Activated CD4-positive, alpha-beta T cell treated with anti-CD3 and anti-CD28 coated beads, Interleukin-10, Interleukin-2, amounts not matched to agents 100 ng/mL and 50 ng/mL, durations not matched to agents 16 hours and 8 hours (primary cell): Measurements from ENCODE around the gene CCND1.
"Not testable (repeated sequence)": the region's sequence is repeated elsewhere in the genome, so short reads cannot be mapped to it uniquely, and the experiment has no call there.

Experiments used
- DNase-seq: peaks from one replicate; pipeline ENCODE4 v3.0.0-alpha.2; 2020

The CCND1 gene

GRCh38 chr11:69618237-69618636, 22.7 kb upstream of the CCND1 start:
- DNase-seq, result no peak

DNA sequence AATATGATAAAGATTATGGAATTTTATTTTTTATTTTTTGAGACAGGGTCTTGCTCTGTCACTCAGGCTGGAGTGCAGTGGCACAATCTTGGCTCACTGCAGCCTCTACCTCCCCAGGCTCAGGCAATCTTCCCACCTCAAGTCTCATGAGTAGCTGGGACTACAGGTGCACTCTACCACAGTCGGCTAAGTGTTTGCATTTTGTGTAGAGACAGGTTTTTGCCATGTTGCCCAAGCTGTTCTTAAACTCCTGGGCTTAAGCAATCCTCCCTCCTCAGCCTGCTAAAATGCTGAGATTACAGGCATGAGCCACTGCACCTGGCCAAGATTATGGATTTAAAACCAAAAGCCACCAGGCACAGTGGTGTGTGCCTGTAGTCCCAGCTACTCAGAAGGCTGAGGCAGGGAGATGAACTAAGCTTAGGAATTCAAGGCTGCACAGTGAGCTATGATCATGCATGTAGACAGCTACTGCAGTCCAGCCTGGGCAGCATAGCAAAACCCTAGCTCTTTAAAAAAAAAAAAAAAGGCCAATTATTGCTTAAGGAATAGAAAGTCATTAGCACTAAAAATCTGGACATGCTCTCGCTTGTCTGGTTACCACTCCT, 20.2 kb upstream of the CCND1 start:
- no peak for DNase-seq

DNA sequence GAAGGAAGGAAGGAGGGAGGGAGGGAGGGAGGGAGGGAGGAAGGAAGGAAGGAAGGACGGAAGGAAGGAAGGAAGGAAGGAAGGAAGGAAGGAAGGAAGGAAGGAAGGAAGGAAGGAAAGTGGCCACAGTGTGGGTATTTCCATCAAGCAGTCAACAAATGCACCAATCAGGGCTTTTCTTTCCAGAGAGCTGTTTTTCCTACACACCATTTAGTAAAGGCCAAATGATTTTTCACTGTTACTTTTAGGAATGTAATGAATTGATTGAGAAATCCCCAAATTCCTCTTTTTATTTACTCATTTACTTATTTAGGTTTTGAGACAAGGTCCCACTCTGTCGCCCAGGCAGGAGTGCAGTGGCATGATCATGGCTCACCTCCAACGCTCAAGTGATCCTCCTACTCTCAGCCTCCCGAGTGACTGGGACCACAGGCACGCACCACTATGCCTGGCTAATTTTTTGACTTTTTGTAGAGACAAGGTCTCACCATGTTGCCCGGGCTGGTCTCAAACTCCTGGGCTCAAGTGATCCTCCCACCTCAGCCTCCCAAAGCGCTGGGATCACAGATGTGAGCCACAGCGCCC, 18.8 kb upstream of the CCND1 start:
- not testable (repeated sequence) for DNase-seq

- no peak for DNase-seq
Measured at GRCh38 chr11:69624293-69624692, 16.7 kb upstream of the CCND1 start.

DNA sequence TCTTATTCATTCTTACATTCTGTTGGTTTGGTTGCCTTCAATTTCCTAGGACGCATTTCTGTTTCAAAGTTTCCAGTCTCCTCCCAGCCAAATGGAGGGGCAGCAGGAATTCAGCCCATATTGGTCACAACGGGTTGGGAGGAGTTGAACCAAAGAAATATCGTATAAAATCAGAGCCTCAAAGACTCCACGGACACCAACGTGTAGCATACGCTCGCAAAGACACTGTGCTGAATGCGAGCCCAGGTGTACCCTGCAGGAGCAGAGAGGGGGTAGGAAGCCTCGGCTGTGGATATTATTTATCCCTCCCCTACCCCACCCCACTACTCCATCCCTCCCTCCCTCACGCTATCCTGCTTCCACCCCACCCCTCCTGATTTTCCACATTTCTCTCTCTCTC, 15.5 kb upstream of the CCND1 start:
- DNase-seq, result no peak

DNA sequence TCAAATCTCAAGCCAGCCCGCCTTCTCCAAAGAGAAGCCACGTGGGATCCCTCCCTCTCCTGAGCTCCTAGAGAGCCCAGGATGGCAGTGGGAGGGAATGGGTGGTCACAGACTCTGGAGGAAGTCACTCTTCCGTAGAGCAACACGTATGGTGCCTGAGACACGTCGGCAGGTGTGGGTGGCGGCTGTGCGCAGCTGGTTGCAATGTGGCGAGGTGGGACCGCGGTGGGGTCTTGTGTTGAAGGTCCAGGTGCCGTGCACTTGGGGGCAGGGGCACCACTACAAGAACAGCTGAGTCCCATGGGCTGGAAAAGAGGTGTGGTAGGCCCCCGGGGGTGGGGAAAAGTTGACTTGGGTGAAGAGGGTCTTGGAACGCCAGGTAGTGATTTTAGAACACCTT, 13.4 kb upstream of the CCND1 start:
- DNase-seq, result no peak

GRCh38 chr11:69630017-69630416, 10.9 kb upstream of the CCND1 start:
- peak; percentile 19 for DNase-seq

DNA sequence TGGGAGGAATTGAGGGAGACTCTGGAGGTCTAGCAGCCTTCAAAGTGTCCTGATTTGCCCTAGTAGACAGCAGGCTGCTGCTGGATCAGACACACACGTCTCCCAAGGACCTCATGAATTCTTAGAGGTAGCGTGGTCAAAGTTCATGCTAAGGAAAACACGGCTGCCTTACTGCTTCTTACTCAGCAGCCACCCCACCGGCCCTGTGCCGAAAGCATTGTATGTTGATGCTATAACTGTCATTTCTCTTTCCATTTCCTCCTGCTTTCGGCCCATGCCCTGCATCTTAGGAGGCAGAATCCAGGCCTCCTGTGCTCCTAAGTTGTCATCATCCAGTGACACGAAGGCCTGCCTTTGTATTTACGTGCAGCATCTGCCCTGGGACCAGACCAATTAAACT, 10.5 kb upstream of the CCND1 start:
- DNase-seq, result no peak

GRCh38 chr11:69632900-69633299, 8.1 kb upstream of the CCND1 start:
- DNase-seq, result no peak

DNA sequence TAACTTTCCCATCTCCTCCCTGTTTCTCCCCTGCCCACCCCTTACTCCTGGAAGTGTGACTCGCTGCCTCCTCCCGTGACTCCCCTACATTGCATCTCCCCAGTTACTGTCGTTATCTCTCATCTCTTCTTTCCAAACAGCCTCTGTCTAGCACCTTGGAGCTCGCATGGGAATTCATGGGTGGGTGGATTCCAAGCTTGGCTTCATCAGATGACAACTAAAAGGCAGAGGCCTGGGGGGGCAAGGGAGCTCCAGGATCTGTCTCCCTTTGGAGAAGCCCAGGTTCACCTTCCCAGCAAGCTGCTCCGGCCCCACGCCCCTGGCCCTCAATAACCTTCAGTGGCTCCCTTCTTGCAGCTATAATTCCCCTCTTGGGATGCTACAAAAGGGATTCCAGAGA, 6.9 kb upstream of the CCND1 start:
- DNase-seq, result no peak

DNA sequence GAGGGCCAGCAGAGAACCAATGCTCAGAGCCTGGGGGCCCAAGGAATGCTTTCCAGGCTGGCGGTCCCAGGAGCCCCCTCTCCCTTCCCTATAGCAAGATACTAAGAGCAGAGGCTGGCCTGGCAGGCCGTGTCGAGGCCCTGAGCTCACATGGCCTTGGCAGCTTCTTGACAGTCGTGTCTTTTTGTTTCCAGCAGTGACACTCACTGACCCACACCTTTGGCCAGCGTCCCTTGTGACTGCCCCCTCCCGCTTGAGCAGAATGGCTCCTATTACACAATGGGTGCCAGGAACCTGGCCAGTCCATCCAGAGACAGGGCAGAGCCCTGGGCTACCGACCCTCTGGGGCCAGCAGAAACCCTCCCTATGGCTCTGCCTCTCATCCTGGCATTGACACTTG, 6.4 kb upstream of the CCND1 start:
- DNase-seq, result no peak

GRCh38 chr11:69635195-69635594, 5.8 kb upstream of the CCND1 start:
- DNase-seq, result no peak

GRCh38 chr11:69635804-69636511, 5.0 kb upstream of the CCND1 start:
- no peak for DNase-seq

- no peak for DNase-seq
Measured at GRCh38 chr11:69636512-69637197, 4.3 kb upstream of the CCND1 start.

DNA sequence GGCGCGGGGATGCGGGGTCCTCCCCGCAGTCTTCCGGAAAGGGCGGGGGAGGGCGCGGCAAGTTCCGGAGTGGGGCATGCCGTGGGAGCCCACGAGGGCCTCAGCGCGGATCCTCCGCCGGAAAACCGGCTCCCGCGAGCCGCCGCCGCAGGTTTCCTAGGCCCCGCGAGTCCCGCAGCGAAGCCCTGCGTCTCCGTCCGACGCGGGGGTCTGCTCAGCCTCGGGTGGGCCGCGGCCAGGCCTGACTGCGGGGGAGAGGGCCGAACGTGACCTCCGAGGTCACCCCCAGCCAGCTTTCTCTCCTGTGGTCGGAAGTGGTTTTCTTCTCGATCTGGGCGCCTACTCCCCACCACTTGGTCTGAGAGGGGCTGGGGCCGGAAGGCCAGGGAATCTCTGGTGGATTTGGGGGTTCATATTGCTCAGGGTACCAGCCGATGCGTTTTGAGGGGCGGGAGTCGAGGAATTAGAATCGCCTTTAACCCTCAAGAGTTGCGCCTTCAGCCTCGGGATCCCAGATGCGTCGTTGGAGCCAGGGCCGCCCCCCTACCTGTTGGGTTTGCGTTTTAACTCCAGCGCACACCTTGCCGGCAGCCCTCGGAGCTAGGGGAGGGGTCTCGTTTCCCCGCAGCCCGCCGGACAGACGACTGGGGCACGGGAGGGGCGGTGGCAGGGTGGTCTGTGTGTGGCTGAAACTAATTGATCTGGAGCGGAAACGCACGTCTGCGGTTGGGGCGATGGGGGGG, 3.6 kb upstream of the CCND1 start:
- DNase-seq, result no peak

GRCh38 chr11:69637941-69638871, 2.8 kb upstream of the CCND1 start:
- DNase-seq, result no peak

DNA sequence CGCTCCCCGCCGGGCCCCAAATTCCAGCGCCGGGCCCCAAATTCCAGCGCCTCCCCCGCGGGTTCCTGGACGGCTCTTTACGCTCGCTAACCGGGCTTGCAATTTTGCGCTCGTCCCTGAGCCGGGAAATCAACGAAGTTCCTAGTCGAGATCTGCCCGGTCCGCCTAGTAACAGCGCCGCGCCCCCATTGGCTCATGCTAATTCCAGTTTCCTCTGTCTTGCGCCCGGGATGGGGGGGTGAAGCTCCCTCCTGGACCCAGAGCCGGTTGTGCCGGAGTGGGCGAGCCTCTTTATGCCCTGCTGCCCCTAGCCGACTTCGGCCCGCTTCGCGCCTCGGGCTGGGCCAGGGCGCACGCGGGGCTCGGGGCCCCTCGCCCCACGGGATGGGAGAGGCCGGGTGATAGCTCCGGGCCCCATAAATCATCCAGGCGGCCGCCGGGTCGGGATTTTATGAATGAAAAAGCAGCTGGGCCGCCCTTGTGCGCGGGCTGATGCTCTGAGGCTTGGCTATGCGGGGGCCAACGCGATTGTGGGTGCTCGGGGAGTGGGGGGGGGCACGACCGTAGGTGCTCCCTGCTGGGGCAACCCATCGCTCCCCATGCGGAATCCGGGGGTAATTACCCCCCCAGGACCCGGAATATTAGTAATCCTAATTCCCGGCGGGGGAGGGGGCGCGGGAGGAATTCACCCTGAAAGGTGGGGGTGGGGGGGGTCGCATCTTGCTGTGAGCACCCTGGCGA, 1.8 kb upstream of the CCND1 start:
- DNase-seq, result peak; percentile 18

DNA sequence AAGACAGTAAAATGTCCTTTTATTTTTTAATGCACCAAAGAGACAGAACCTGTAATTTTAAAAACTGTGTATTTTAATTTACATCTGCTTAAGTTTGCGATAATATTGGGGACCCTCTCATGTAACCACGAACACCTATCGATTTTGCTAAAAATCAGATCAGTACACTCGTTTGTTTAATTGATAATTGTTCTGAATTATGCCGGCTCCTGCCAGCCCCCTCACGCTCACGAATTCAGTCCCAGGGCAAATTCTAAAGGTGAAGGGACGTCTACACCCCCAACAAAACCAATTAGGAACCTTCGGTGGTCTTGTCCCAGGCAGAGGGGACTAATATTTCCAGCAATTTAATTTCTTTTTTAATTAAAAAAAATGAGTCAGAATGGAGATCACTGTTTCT, 1.1 kb upstream of the CCND1 start:
- no peak for DNase-seq

DNA sequence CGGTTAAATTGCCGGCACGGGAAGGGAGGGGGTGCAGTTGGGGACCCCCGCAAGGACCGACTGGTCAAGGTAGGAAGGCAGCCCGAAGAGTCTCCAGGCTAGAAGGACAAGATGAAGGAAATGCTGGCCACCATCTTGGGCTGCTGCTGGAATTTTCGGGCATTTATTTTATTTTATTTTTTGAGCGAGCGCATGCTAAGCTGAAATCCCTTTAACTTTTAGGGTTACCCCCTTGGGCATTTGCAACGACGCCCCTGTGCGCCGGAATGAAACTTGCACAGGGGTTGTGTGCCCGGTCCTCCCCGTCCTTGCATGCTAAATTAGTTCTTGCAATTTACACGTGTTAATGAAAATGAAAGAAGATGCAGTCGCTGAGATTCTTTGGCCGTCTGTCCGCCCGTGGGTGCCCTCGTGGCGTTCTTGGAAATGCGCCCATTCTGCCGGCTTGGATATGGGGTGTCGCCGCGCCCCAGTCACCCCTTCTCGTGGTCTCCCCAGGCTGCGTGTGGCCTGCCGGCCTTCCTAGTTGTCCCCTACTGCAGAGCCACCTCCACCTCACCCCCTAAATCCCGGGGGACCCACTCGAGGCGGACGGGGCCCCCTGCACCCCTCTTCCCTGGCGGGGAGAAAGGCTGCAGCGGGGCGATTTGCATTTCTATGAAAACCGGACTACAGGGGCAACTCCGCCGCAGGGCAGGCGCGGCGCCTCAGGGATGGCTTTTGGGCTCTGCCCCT, 529 bp upstream of the CCND1 start:
- DNase-seq, result no peak

DNA sequence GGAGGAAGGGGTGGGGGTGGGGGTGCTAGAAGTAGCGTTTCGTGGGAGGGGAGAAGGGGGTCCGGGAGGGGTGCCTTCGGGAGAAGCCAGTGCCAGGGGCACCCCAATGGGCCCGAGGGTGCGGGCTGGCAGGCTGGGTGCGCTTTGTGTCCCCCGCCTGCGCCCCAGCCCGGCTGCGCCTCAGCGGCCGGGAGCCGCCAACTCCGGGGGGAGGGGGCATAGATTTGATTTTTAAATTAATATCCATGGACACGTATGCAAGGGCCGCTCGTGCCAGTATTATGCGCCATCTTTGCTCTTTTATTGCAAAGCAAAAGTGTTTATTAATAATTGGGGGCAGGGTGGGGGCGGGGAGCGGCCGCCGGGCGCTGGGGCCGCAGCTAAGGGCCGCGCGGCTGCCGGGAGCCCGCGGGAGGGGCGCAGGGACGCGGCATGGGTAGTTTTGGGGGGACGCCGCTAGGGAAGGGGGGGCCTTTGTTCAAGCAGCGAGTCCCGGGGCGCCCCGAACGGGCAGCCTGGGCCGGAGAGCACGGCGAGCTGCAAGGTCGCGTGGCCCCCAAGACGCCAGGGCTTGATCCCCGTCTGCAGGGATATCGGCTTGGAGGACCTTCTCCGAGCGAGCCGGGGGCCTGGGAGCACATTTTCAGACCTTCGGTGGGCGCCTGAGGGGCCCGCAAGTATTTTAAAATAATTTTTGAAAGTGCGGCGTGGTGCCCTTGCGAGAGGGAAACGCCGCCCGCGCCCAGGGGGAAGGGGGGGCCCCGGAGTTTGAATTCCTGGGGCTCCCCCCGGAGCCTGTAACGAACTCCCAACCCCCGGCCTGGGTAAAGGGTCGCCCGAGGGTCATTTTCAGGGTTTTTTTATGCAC, 959 bp downstream of the CCND1 start:
- no peak for DNase-seq
